IMR-90 (cell line): ENCODE measurements around the gene MRM1. TPM values are rescaled to one million over a fixed set of nuclear protein-coding genes. Genes with fewer than 3 reads are reported as not detected.

Experiments used
- ATAC-seq: fragments of 200-7000 bp; cut with Tn5 transposase; 2 replicates; pipeline ENCODE4 v1.9.1; 2020; ENCODE audit warnings: low read depth, mild to moderate bottlenecking, moderate library complexity
- BruUV-seq: library from RNA; stranded (reverse); fragments of 400-500 nt; replicated peaks from 2 replicates; lab custom pipeline; 2021; lab: Mats Ljungman, UMichigan
- CTCF ChIA-PET: fragments of 300-600 bp; formaldehyde crosslinking; extraction: SDS; loops from one replicate; lab custom pipeline; 2021; ENCODE audit warnings: antibody characterized with exemption; lab: Yijun Ruan, JAX
- POLR2A ChIA-PET: fragments of 300-600 bp; sonication (Branson Sonifier 250); formaldehyde crosslinking; loops from one replicate; lab custom pipeline; 2022; ENCODE audit warnings: antibody characterized with exemption; ENCODE audit not compliant: unreplicated experiment; lab: Charles Lee
- DNase-seq: peaks from one replicate; pipeline ENCODE4 v3.0.0; 2013
- H2AFZ ChIP-seq: replicated peaks from 2 replicates; pipeline ENCODE3; 2013; ENCODE audit warnings: low read length, mild to moderate bottlenecking; ENCODE audit not compliant: poor library complexity
- H2AK5ac ChIP-seq: 2 replicates; pipeline ENCODE4 v1.6.1; 2013; ENCODE audit warnings: low read depth, low read length, inconsistent platforms
- H2AK9ac ChIP-seq: replicated peaks from 2 replicates; pipeline ENCODE3; 2013; ENCODE audit warnings: mild to moderate bottlenecking, low read depth, low read length, moderate library complexity; ENCODE audit not compliant: poor library complexity
- H2BK120ac ChIP-seq: 2 replicates; pipeline ENCODE4 v1.6.1; 2013; ENCODE audit warnings: low read depth, low read length, inconsistent platforms
- H2BK15ac ChIP-seq: 3 replicates; pipeline ENCODE4 v1.6.1; 2013; ENCODE audit warnings: low read depth, low read length, inconsistent platforms
- H2BK20ac ChIP-seq: 2 replicates; pipeline ENCODE4 v1.6.1; 2013; ENCODE audit warnings: low read depth, mild to moderate bottlenecking, inconsistent platforms, low read length, moderate library complexity
- H2BK5ac ChIP-seq: 2 replicates; pipeline ENCODE4 v1.6.1; 2013; ENCODE audit warnings: mild to moderate bottlenecking, low read depth, low read length, inconsistent platforms; ENCODE audit not compliant: poor library complexity, severe bottlenecking
- H3K14ac ChIP-seq: replicated peaks from 2 replicates; pipeline ENCODE4 v1.6.1; 2013; ENCODE audit warnings: low read depth, low read length, inconsistent platforms
- H3K18ac ChIP-seq: 2 replicates; pipeline ENCODE4 v1.6.1; 2013; ENCODE audit warnings: low read depth, low read length, control low read depth
- H3K23ac ChIP-seq: 2 replicates; pipeline ENCODE4 v1.6.1; 2013; ENCODE audit warnings: low read depth, low read length, inconsistent platforms
- H3K27ac ChIP-seq: 2 replicates; pipeline ENCODE4 v1.5.1; 2013; ENCODE audit warnings: mild to moderate bottlenecking, control low read depth, low read length; ENCODE audit not compliant: insufficient read depth
- H3K27me3 ChIP-seq: 2 replicates; pipeline ENCODE4 v1.6.1; 2013; ENCODE audit warnings: low read length; ENCODE audit not compliant: control insufficient read depth, insufficient read depth
- H3K36me3 ChIP-seq: 2 replicates; pipeline ENCODE4 v1.6.1; 2013; ENCODE audit warnings: low read length, mixed read lengths; ENCODE audit not compliant: control insufficient read depth, insufficient read depth
- H3K4ac ChIP-seq: 2 replicates; pipeline ENCODE4 v1.6.1; 2013; ENCODE audit warnings: low read depth, low read length, inconsistent platforms
- H3K4me1 ChIP-seq: 2 replicates; pipeline ENCODE4 v1.6.1; 2013; ENCODE audit warnings: low read length, mixed read lengths; ENCODE audit not compliant: control insufficient read depth, insufficient read depth
- H3K4me2 ChIP-seq: 2 replicates; pipeline ENCODE4 v1.6.1; 2013; ENCODE audit warnings: low read depth, mild to moderate bottlenecking, control low read depth, low read length, moderate library complexity
- H3K4me3 ChIP-seq: 2 replicates; pipeline ENCODE4 v1.5.1; 2013; ENCODE audit warnings: low read depth, mild to moderate bottlenecking, control low read depth, low read length, moderate library complexity; ENCODE audit not compliant: insufficient read depth
- H3K56ac ChIP-seq: 2 replicates; pipeline ENCODE4 v1.6.1; 2013; ENCODE audit warnings: low read length, inconsistent platforms; ENCODE audit not compliant: insufficient read depth; ENCODE audit errors: extremely low read depth
- H3K79me1 ChIP-seq, 2 experiments: 2 replicates each; pipeline ENCODE4 v1.6.1; 2013; ENCODE audit warnings: low read length in 2 of 2, inconsistent platforms in 1 of 2, low read depth in 1 of 2
- H3K9ac ChIP-seq: 2 replicates; pipeline ENCODE4 v1.6.1; 2013; ENCODE audit warnings: low read depth, low read length, control low read depth
- H3K9me1 ChIP-seq: 2 replicates; pipeline ENCODE4 v1.6.1; 2013; ENCODE audit warnings: low read length, inconsistent platforms; ENCODE audit not compliant: insufficient read depth
- H3K9me3 ChIP-seq: 2 replicates; pipeline ENCODE4 v1.6.1; 2013; ENCODE audit warnings: low read length; ENCODE audit not compliant: control insufficient read depth, insufficient read depth
- H4K20me1 ChIP-seq: 2 replicates; pipeline ENCODE4 v1.6.1; 2013; ENCODE audit warnings: low read length, inconsistent platforms; ENCODE audit not compliant: insufficient read depth
- H4K5ac ChIP-seq: 2 replicates; pipeline ENCODE4 v1.6.1; 2013; ENCODE audit warnings: mild to moderate bottlenecking, low read depth, low read length, control low read depth
- H4K8ac ChIP-seq, 2 experiments: 2 replicates each; pipeline ENCODE4 v1.6.1; 2013; ENCODE audit warnings: low read depth in 2 of 2, low read length in 2 of 2, control low read depth in 1 of 2, inconsistent platforms in 1 of 2
- H4K91ac ChIP-seq: 2 replicates; pipeline ENCODE4 v1.6.1; 2013; ENCODE audit warnings: low read depth, low read length, inconsistent platforms; ENCODE audit not compliant: insufficient read depth
- BHLHE40 ChIP-seq: fragments of 150-350 bp; IDR thresholded peaks from 2 replicates; pipeline ENCODE4 v1.6.1; 2016; ENCODE audit warnings: mild to moderate bottlenecking, low read depth, low read length
- CHD1 ChIP-seq: IDR thresholded peaks from 2 replicates; pipeline ENCODE4 v1.6.1; 2012; ENCODE audit warnings: low read depth, low read length, improper control_type of control experiment
- CTCF ChIP-seq: conservative IDR thresholded peaks from 2 replicates; pipeline ENCODE4 v1.5.1; 2012; ENCODE audit warnings: mild to moderate bottlenecking, low read depth, low read length, improper control_type of control experiment
- ELK1 ChIP-seq: fragments of 150-350 bp; IDR thresholded peaks from 2 replicates; pipeline ENCODE4 v1.6.1; 2016; ENCODE audit warnings: low read depth, mild to moderate bottlenecking, low read length, moderate library complexity, borderline replicate concordance
- FOS ChIP-seq: fragments of 150-350 bp; IDR thresholded peaks from 2 replicates; pipeline ENCODE4 v1.6.1; 2016; ENCODE audit warnings: low read depth, low read length
- MXI1 ChIP-seq: IDR thresholded peaks from 2 replicates; pipeline ENCODE4 v1.6.1; 2012; ENCODE audit warnings: low read depth, mild to moderate bottlenecking, low read length, moderate library complexity, borderline replicate concordance
- NFE2L2 ChIP-seq: fragments of 150-350 bp; IDR thresholded peaks from 2 replicates; pipeline ENCODE4 v1.6.1; 2016; ENCODE audit warnings: low read depth, mild to moderate bottlenecking, low read length
- POLR2A ChIP-seq: IDR thresholded peaks from 2 replicates; pipeline ENCODE4 v1.6.1; 2012; ENCODE audit warnings: mild to moderate bottlenecking, low read depth, low read length
- RAD21 ChIP-seq: IDR thresholded peaks from 2 replicates; pipeline ENCODE4 v1.6.1; 2012; ENCODE audit warnings: low read length, improper control_type of control experiment
- RCOR1 ChIP-seq: IDR thresholded peaks from 2 replicates; pipeline ENCODE4 v1.6.1; 2012; ENCODE audit warnings: mild to moderate bottlenecking, low read length, improper control_type of control experiment; ENCODE audit not compliant: insufficient replicate concordance
- RFX5 ChIP-seq: IDR thresholded peaks from 2 replicates; pipeline ENCODE4 v1.8.0; 2012; ENCODE audit warnings: low read depth, mild to moderate bottlenecking, low read length, moderate library complexity
- SMC3 ChIP-seq: fragments of 150-350 bp; IDR thresholded peaks from 2 replicates; pipeline ENCODE4 v1.6.1; 2016; ENCODE audit warnings: low read depth, mild to moderate bottlenecking, antibody characterized with exemption, low read length, moderate library complexity
- USF2 ChIP-seq: fragments of 150-350 bp; IDR thresholded peaks from 2 replicates; pipeline ENCODE4 v1.6.1; 2017; ENCODE audit warnings: mild to moderate bottlenecking, antibody characterized with exemption, low read length, low read depth
- WGBS, 2 experiments: methylation state at CpG; one replicate each; pipeline versions ENCODE4 v1.1.5 to v1.1.7; 2013; ENCODE audit warnings: missing lambda C conversion rate in 2 of 2; ENCODE audit not compliant: insufficient read length in 1 of 2; ENCODE audit errors: extremely low coverage in 2 of 2; 5-methylcytosine and 5-hydroxymethylcytosine counted together
- dilution Hi-C: fragments of 300-500 bp; cut with HindIII; formaldehyde crosslinking; loops from one replicate; pipeline ENCODE4 v1.14.3; 2018; ENCODE audit warnings: low sequenced_read_pairs; ENCODE audit not compliant: unreplicated experiment
- in situ Hi-C: fragments of 300-500 bp; cut with MboI; formaldehyde crosslinking; loops from 3 replicates; pipeline ENCODE4 v1.14.3; 2019; ENCODE audit warnings: low sequenced_read_pairs, inconsistent platforms, mixed read lengths
- intact Hi-C: fragments of 100-400 bp; cut with micrococcal nuclease; formaldehyde crosslinking; loops from 2 replicates; pipeline ENCODE4 v1.10.0; 2022
- polyA plus RNA-seq, 3 experiments: library from polyadenylated mRNA; depleted of rRNA; stranded (reverse); fragments of >200 nt; gene quantifications; 2 replicates each; pipeline ENCODE4 v1.2.3, GENCODE V29; 2012; ENCODE audit warnings: low replicate concordance in 1 of 3
- total RNA-seq: library from RNA; depleted of rRNA; stranded (reverse); fragments of >200 nt; gene quantifications from 2 replicates; pipeline ENCODE4 v1.2.3, GENCODE V29; 2012

MRM1 gene
- total and polyA plus RNA-seq, 2 of the 4 experiments (the other 2 are of a cell fraction), result 2.2 to 5.3 TPM

GRCh38 chr17:36647636-36648035, 46.3 kb downstream of the MRM1 start:
- no peak overlapping the region for H3K18ac ChIP-seq
- no peak overlapping the region for H3K4ac ChIP-seq
- H4K5ac ChIP-seq, result no peak overlapping the region
- no peak overlapping the region for H2BK15ac ChIP-seq
- no peaks in the 10 kb centered on the region for H3K9me3 ChIP-seq
- no peak overlapping the region for H2BK120ac ChIP-seq
- H3K79me1 ChIP-seq, result no peaks in the 10 kb centered on the region
- no peak for ATAC-seq
- no peaks in the 10 kb centered on the region for H3K36me3 ChIP-seq
- no peak overlapping the region for H2BK20ac ChIP-seq
- H3K9me1 ChIP-seq, result no peaks in the 10 kb centered on the region
- no peak for TF ChIP-seq RFX5
- no peak for TF ChIP-seq CHD1
- TF ChIP-seq BHLHE40, result no peak
- no peak for TF ChIP-seq RCOR1
- TF ChIP-seq POLR2A, result no peak
- TF ChIP-seq FOS, result no peak
- TF ChIP-seq ELK1, result no peak
- no peak for TF ChIP-seq MXI1
- TF ChIP-seq SMC3, result no peak
- TF ChIP-seq NFE2L2, result no peak
- TF ChIP-seq CTCF, result no peak
- no peak for TF ChIP-seq USF2
- TF ChIP-seq RAD21, result no peak
- no peak overlapping the region for H3K14ac ChIP-seq
- dilution Hi-C loops, result loop anchor here (25.0 kb wide), 1 partner anchor 415 kb away; no protein-coding TSS in a partner anchor
- H3K27ac ChIP-seq, result no peak overlapping the region
- no peak overlapping the region for H2AK9ac ChIP-seq
- POLR2A ChIA-PET, result no interaction called here
- no peak for DNase-seq
- no peak overlapping the region for H2AFZ ChIP-seq
- intact Hi-C loops, result no loop called here
- no peak overlapping the region for H3K9ac ChIP-seq
- H4K8ac ChIP-seq, result no peak overlapping the region
- H4K91ac ChIP-seq, result no peak overlapping the region
- H4K20me1 ChIP-seq, result no peaks in the 10 kb centered on the region
- no peak overlapping the region for H2AK5ac ChIP-seq
- H3K56ac ChIP-seq, result no peak overlapping the region
- no peak overlapping the region for H3K4me2 ChIP-seq
- 11% methylated on average over 3 of the region's 4 CpGs; no CpG with 5 or more reads in 1 of the 2 experiments for WGBS, 2 experiments
- CTCF ChIA-PET, result interaction anchor here (0.7 kb wide), 1 partner anchor 22 kb away, joined by 4 read pairs; no protein-coding TSS in a partner anchor
- H3K4me1 ChIP-seq, result no peaks in the 10 kb centered on the region
- in situ Hi-C loops, result no loop called here
- no peak overlapping the region for H2BK5ac ChIP-seq
- no TSS peak for BruUV-seq
- no peak overlapping the region for H3K23ac ChIP-seq
- peaks cover 70% of the 10 kb centered on the region for H3K27me3 ChIP-seq
- H3K4me3 ChIP-seq, result no peak overlapping the region
